ENCODE data around the gene UBQLN3. TPM values are rescaled to one million over a fixed set of nuclear protein-coding genes. Genes with fewer than 3 reads are reported as not detected.
A peak's percentile ranks its signal among the peaks of the same experiment; 100 is the strongest.

The UBQLN3 gene
- total RNA-seq, 1 donor from 2014 or later, result not detected

GRCh38 chr11:5488798-5489399 is 20.9 kb downstream of the UBQLN3 start:
- Histone ChIP-seq H3K27me3 (ENCODE audit: control insufficient read depth, insufficient read depth, low read length) (no peaks in the 10 kb centered on the region), H3K4me3 (ENCODE audit: low read depth, low read length) (no peak overlapping the region), H3K36me3 (ENCODE audit: control insufficient read depth, insufficient read depth, low read length) (no peaks in the 10 kb centered on the region)
- DNase-seq (ENCODE audit: low read depth) (no peak), FAIRE-seq (peak; percentile 89)
- no peak for TF ChIP-seq CTCF (IDR thresholded peaks at IDR 0.05; ENCODE audit: insufficient read depth, low read length, severe bottlenecking)

- no peak for FAIRE-seq
Observed at GRCh38 chr11:5488385-5488784, 21.4 kb downstream of the UBQLN3 start, which contains the start of gene OR52D1. Gene OR52D1 (plus strand): TSS chr11:5488685. CDS start chr11:5488707, 22 bp downstream.

GRCh38 chr11:5486421-5486820 is 23.3 kb downstream of the UBQLN3 start:
- Histone ChIP-seq H3K36me3 (ENCODE audit: control insufficient read depth, insufficient read depth, low read length) (no peaks in the 10 kb centered on the region), H3K27me3 (ENCODE audit: control insufficient read depth, insufficient read depth, low read length) (no peaks in the 10 kb centered on the region), H3K4me3 (ENCODE audit: low read depth, low read length) (no peak overlapping the region)
- no peak for TF ChIP-seq CTCF (IDR thresholded peaks at IDR 0.05; ENCODE audit: insufficient read depth, low read length, severe bottlenecking)
- no peak for DNase-seq (ENCODE audit: low read depth)
- FAIRE-seq, result no peak

More at GRCh38 chr11:5488385-5488784, 21.4 kb downstream of the UBQLN3 start, which contains the start of gene OR52D1:
- TF ChIP-seq CTCF (IDR thresholded peaks at IDR 0.05; ENCODE audit: insufficient read depth, low read length, severe bottlenecking), result no peak
- Histone ChIP-seq H3K27me3 (ENCODE audit: control insufficient read depth, insufficient read depth, low read length) (no peaks in the 10 kb centered on the region), H3K4me3 (ENCODE audit: low read depth, low read length) (no peak within 1 kb of the TSS), H3K36me3 (ENCODE audit: control insufficient read depth, insufficient read depth, low read length) (no peaks in the 10 kb centered on the region)
- DNase-seq (ENCODE audit: low read depth), result no peak

GRCh38 chr11:5486003-5486402 is 23.8 kb downstream of the UBQLN3 start:
- Histone ChIP-seq H3K4me3 (ENCODE audit: low read depth, low read length) (no peak overlapping the region), H3K27me3 (ENCODE audit: control insufficient read depth, insufficient read depth, low read length) (no peaks in the 10 kb centered on the region), H3K36me3 (ENCODE audit: control insufficient read depth, insufficient read depth, low read length) (no peaks in the 10 kb centered on the region)
- DNase-seq (ENCODE audit: low read depth), result no peak
- no peak for FAIRE-seq
- no peak for TF ChIP-seq CTCF (IDR thresholded peaks at IDR 0.05; ENCODE audit: insufficient read depth, low read length, severe bottlenecking)

GRCh38 chr11:5476186-5476819 is 33.5 kb downstream of the UBQLN3 start:
- no peaks in the 10 kb centered on the region for H3K36me3 ChIP-seq (ENCODE audit: control insufficient read depth, insufficient read depth, low read length)
- no peak overlapping the region for H3K4me3 ChIP-seq (ENCODE audit: low read depth, low read length)
- FAIRE-seq (peak; percentile 13), DNase-seq (ENCODE audit: low read depth) (peak; percentile 48)
- TF ChIP-seq CTCF (IDR thresholded peaks at IDR 0.05; ENCODE audit: insufficient read depth, low read length, severe bottlenecking), result peak; percentile 70
- no peaks in the 10 kb centered on the region for H3K27me3 ChIP-seq (ENCODE audit: control insufficient read depth, insufficient read depth, low read length)

Data from bronchial epithelial cell (primary cell).